ENCODE results near the gene ASPG.

Gene ASPG

DNA sequence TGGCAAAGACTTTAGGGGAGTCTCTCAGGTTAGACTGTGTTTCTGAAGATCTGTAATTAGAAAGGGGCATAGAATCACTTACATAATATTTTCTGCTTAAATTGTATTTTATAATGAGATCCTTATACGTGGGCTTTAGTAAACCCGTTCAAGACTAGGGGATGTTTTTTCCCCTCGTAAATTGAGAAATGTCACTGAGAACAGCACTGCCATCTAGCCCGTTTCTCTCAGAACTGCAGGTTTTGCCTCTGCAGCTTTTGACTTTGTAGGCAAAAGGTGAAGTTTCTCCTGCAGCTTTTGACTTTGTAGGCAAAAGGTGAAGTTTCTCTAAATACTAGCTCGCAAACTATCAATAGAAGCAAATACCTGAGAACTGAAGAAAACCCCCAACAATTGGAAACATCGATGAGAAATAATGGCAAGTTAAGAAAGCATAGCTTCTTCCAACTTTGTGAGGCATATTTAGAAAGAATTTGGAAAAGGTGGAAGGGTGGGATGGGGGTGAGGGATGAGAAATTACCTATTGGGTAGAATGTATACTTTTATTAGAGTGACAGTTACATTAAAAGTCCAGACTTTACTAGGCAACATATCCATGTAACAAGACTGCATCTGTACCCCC, 9.9 kb upstream of the ASPG start:
- DNase-seq (ENCODE audit: low read depth), result no peak

DNA sequence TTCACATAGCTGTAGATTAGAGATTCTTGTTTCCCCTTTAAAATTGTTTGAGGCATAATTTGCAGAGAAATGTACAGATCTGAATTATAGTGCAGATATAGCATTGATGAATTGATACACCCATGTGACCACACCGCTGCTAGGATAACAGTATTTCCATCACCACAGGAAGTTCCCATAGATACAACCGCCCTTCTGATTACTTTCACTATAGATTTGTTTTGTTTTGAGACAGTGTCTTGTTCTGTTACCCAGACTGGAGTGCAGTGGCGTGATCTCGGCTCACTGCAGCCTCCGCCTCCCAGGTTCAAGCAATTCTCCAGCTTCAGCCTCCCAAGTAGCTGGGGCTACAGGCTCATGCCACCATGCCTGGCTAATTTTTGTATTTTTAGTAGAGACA, 8.8 kb upstream of the ASPG start:
- DNase-seq (ENCODE audit: low read depth), result no peak

DNA sequence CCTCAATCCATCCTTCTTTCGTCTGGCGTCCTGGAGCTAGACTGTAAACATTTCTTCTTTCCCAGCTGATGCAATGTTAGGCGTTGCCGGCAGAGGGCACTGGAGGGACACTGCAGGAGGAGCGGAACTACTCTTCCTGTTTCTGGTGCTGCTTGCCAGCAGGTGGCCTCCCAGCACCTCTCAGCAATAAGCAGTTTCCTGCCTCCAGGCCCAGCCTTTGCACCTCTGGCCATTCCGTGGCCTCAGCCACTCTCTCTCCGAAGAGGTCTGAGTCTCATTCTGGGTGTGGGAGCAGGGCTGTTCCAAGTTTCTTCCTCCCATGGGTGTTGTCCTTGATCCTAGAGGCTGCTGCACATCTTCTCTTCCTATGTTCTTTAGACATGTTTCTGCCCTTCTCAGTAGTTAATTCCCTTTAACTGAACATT, 7.5 kb upstream of the ASPG start:
- DNase-seq (ENCODE audit: low read depth), result peak; percentile 69

DNA sequence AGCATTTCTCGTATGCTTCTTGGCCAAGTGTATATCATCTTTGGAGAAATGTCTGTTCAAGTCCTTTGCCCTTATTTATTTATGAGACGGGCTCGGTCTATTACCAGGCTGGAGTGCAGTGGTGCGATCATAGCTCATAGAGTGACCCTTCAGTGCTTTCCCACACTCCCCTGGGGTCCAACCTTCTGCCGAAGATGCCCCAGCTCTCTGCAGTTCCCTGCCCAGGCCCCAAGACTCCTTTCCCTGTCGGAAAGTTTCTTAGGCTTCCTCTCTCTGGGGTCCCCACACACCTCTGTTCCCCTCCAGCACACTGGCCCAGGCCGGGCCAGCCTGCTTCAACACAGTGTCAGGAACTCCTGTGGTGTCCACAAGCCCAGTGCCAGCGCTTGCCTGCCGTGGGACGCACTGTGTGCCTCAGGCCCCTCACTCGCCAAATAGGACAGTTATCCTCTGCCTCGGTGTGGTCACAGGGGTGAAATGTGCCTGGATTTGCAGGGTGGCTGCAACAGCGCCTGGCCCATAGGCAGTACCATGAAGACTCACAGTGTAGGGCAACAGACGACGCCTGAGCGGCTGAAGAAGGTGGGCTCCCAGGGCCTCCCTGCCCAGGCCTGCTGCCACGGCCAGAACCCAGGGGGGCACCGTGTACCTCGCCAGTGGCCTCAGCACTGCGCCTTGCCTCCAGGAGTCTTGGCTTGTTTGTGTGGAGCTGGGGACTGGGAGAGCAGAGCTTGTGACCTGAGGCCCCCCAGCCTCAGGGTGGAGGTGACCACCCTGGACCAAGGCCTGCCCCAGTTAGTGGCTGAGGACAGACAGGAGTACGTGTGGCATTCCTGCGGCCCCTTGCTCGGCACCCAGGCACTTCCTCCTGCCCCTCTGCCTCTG, 4.9 kb upstream of the ASPG start:
- DNase-seq (ENCODE audit: low read depth), result no peak

DNA sequence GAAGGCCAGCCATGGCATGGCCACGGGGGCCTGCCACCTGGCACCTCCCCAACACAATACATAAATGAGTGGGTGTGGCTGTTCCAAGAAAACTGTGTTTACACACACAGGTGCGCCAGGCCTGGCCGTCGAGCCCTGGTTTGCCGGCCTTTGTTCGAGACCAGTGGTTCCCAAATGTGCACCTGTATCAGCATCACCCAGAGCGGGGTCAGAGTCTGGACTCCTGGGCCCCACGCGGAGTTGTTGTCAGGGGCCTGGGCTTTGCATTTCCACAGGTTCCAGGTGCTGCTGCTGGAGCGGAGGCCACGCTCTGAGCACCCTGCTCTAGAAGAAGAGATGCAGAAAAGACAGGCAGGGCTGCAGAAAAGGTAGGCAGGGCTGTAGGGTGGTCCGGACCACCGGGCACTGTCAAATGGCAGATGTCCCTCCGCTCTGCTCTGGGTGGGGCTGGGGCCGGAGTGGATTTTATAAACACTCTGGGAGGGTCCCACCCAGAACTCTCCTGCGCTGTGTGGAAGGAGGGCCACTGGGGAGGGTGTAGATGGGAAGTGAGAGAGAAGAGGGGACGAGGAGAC, 4.2 kb upstream of the ASPG start:
- no peak for DNase-seq (ENCODE audit: low read depth)

DNA sequence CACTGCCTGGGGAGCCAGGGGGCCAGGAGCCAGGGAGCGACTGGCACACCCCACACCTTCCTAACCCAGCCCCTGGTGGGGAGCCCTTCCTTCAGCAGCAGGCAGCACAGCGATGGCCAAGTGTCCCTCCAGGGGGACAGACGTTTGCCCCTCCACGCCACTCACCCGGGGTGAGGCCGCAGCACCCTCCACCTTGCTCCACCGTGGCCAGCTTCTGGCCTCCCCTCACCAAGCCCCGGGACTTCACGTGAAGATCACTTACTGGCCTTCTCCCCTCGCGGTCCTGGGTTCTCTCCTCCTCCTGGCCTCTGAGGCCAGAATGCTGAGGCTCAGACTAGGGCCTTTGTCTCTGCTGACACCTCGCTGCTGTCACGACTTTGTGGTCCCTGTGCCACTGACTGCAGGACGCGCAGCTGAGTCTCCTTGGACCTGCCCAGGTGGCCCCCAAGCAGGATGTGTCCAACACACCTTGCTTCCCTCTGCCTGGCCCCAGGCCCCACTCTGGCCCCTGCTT, 3.5 kb upstream of the ASPG start:
- DNase-seq (ENCODE audit: low read depth), result no peak

DNA sequence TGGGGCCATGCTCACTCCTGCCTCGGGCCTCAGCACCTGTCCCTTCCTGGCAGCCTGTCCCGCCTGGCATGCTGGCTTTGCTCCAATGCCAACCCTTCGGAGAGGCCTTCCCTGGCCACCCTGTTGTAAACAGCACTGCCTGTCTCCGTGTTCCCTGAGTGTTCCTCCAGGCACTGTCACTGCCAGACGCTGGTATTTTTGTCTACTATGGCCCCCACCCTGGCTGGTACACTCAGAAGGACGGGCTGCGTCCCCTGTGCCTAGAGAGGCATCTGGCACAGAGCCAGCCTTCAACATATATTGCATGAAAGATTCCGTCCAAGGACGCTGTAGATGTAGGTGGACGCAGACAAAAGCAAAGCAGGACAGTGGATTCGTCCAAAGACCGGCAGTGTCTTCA, 2.7 kb upstream of the ASPG start:
- no peak for DNase-seq (ENCODE audit: low read depth)

DNA sequence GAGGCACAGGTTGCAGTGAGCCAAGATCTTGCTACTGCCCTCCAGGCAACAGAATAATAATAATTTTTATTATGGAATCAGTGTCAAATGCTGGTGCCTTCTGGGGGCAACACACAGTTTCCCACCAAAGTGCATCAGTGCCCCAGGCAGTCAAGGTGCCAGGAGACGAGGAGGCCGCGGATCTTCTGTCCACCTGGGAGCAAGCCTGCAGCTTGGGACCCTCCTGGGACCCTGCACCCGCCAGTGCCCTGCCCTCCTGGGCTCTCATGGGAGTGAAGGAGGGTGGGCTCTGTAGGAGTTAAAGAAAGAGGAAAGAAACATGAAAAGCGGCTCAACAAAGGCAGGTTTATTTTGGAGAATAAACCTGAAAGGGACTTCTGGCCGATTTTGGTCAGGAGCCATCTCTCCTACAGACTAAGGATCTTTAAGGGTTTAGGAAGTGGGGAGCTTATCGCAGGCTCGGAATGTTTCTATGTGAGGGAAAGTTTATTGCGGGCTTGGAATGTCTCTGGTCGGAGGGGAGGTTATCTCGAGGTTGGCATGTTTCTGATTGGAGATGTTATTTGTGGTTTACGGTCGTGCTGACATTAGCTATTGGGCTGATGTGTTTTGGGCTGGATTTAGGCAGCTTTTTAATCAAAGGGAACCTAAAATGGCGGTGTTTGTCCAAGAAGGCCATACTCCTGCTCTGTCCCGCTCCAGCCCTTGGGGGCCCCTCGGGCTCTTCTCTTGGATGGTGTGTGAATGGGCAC, 1.1 kb upstream of the ASPG start:
- no peak for DNase-seq (ENCODE audit: low read depth)

DNA sequence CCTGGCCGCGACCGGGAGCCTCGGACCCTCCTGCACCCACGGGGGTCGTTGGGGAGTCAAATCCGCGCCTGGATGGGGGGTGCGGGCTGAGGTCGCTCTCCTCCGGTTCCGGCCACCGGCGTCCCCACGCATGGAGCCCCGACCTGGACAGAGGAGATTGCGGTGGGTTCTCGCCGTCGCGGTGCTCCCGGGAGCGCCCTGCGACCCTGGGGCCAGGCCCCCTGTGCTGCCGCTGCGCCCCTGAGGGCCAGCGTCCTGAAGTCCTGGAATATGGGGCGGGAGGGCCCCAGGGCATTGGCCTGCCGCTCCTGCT, 345 bp downstream of the ASPG start:
- DNase-seq (ENCODE audit: low read depth), result no peak

DNA sequence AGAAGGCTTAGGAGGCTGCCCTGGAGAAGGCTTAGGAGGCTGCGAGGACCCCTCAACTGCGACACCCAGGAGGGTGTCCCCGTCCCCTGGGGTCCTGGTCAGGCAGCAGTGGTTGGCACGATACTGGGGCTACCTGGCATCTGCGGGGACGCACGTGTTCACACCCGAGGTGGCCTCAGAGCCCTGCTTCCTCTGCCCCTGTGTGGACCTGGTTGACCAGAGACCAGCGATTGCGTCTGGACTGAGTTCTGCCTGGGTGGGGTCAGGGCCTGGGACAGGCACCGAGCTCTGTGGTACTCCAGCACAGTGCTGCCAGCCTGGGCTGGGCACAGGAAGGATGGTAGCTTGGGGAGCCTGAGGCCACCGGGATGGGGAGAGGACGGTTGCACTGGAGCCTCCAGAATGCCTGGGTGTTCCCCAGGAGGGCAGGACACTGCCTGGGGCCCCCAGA, 735 bp downstream of the ASPG start:
- no peak for DNase-seq (ENCODE audit: low read depth)

DNA sequence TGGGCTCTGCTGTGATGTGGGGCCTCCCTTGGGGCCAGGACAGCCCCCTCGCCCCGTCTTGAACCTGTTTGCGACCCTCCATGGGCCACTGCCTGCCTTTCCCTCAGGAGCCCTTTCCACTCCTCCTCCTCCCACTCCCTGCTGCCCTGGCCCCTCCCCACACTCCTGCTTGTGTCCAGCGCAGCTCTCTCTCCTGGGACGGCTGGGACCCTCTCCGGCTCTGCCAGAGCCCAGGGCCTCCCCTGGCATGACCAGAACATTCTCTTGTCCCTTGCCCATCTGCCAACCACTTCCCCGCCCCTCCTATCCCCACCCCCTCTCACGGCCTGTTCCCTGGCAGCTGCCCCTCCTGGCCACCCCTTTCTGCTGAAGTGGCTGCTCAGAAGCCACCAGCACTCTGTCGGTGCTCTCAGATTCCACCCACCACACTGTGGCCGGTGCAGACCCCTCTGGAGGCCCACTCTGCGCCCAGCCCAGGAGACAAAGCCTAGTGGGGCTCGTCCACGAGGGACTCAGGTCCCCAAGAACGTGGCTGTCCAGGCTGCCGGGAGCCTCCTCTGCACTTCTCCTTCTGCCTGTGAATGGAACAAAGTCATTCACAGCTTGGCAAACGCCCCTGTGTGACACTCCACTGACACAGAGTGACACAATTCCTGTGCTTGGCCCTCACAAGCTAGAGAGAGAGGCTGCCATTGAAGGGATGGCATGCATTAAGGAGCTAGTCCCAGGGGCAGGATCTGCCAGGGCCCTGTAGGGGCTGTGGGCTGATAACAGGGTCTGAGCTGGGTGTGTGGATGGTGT, 1.4 kb downstream of the ASPG start:
- DNase-seq (ENCODE audit: low read depth), result no peak

DNA sequence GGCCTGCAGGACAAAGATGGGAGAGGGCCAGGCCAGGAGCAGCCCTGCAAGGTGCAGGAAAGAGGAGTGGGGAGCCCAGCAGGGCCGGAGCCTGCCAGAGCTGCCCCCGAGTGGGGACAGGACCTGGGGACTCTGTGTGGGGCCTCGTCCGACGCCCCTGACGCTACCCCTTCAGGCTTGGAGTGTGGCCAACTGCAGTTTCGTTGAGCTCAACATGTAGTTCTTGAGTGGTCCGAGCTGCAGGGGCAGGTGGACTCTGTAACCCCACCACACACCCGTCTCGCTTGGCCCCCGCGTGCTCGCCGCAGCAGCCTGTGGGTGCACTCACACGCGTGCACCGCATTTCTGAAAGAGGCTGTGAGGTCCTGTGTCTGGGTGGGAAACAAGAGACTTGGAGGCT, 2.0 kb downstream of the ASPG start:
- no peak for DNase-seq (ENCODE audit: low read depth)

DNA sequence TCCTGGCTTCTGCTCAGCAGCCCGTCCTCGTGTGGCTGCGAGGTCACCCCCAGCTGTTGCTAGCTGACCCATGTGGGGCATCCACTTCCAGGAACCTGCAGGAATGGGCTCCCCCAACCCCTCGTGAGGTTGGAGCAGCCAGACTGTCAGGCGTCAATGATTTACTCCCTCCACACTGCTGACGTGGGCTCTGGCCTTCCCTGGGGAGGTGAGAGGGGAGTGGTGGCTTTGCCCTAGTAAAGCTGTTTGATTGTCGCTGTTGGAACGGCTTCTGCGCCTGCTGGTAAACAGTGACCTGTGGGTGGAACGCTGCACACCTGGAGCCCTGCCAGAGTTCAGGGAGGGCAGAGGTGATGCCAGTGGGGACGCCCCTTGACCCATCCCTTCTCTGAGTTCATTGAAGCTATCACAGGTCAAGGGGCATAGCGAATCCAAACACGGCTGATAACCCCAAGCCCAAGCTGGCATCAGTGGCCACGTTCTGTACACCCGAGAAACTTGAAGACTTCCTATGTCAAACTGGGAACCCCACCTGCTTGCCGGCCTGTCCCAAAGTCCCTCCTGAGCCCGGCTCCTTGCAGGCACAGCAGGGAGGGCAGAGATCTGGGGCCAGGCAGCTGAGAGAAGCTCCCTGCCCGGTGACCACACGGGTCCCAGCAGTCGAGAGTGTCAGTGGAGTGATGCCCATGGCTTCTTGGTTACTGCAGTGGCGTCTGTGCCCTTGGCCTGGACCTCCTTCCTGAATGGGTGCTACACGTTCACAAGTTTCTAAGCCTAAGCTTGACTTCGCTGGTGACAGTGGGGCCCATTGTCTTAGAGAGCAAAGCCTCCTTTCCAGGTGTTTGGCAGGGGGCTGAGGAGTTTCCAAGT, 2.7 kb downstream of the ASPG start:
- no peak for DNase-seq (ENCODE audit: low read depth)

DNA sequence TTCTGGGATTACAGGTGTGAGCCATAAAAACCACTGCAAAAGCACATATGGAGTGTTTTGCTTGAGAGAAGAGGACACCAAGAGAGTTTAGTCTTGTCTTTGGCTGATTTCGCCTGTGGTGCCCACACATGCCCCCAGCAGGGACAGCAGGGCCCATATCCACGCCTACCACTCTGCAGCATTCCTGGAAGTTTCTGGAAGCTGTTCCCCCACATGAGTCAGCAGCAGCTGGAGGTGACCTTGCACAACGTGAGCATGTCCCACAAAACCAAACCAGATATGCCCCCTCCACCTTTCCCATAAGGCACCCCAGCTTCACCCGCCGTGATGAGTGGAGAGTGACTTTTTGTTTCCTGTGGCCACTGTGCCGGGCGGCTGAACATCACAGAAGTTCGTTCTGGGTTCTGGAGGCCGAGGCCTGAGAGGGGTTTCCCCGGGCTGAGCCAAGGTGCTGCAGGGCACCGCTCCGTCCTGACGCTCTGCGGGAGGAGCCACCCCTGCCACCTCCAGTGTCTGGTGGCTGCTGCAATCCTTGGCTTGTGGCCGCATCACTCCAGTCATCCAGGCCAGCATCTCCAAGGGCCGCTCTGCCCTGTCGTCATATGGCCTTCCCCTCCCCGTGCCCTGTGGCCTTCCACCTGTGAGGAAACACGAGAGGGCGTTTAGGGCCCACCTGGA, 4.7 kb downstream of the ASPG start:
- DNase-seq (ENCODE audit: low read depth), result no peak

DNA sequence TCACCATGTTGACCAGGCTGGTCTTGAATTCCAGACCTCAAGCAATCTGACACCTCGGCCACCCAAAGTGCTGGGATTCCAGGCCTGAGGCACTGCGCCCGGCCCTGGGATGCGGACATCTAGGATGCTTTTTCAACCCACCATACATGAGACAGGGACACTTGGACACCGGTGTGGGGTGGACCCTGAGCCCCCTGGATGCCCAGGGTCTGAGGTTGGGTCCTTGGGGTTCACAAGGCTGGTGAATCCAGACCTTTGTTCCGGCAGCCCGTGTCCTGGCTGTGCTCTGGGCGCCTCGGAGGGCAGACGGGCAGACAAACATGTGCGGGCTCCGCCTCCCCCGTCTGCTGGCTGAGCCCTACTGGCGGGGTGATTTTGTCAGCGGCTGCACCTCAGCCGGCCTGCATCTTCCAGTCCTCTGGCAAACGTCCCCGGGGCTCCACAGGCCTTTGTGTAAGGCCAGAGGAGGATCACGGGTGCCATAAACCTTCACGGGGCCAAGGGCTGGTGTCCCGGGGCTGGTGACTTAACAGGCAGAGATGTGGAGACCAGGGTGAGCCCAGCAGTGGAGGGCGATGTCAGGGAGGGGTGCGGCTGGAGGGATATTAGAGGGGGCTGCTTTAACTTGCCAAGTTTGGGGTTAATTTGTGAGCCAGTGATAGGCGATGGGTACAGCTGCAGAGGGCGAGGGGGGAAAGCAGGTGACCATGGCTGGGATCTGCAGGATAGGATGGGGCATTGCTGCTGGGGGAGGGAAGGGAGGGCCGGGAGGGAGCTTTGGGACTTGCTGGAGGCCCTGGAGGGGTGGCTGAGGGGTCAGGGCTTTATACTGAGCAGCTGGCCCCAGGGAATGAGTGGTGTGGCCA, 5.8 kb downstream of the ASPG start:
- DNase-seq (ENCODE audit: low read depth), result no peak

DNA sequence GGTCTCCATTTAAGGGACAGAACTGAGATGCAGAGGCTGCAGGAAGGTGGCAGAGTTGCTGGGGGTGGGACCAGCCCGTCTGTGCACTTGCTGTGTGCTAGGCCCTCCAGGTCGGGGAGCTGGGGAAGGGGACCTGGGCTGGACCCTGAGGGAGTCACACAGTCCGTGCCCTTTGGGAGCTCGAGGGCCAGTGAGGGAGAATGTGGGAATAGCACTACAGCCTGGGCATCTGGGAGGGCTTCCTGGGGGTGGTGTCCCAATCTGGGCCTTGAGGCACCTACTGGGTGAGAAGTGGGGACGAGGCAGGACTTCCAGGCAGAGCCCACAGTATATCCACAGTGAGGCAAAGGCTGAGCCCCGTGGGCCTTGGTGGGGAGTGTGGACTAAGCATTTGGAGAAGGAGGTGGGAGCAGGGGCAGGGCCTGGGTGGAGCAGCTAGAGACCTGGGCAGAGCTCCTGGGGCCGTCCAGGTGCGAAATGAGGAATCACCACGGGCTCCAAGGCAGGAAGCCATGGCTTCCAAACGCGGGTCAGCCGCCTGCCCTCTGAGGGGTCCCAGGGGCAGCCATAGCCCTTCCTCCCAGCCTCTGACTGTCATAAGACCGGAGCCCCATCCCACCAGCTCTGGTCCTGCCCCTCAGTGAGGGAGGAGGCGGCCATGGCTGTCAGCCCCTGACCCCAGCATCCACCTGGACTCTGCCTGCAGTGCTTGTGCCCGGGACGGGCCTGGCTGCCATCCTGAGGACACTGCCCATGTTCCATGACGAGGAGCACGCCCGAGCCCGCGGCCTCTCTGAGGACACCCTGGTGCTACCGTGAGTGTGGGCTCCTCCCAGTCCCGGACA, 6.6 kb downstream of the ASPG start:
- no peak for DNase-seq (ENCODE audit: low read depth)

DNA sequence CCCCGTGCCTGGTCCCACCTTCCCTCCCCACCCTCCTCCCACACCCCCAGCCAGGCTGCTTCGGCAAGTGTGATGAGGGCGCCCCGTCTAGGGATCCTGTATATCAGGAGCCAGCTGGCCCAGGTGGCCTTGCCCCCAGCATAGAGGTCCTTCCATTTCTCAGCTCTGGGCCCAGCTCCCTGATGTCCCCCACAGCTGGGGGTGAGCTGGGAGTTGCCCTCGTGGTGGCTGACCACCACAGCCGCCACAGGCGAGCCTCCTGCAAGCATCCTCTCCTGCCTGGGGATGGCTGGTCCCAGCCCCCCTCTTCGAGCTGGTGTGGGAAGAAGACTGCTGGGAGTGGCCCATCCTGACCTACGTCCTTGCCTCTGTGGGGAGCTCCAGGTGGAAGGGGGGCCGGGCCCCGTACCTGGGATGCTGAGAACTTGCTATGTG, 7.4 kb downstream of the ASPG start:
- no peak for DNase-seq (ENCODE audit: low read depth)

All from stimulated activated CD8-positive, alpha-beta memory T cell treated with anti-CD3 and anti-CD28 coated beads, Interleukin-7, amount 100 ng/mL, for 24 hours (primary cell).